Measurements from ENCODE around the gene POFUT1.

Gene POFUT1

GRCh38 chr20:32206760-32207625 lies 687 bp upstream of the POFUT1 start:
- DNase-seq (ENCODE audit: low read depth in 2 of 2) = no peak

DNA sequence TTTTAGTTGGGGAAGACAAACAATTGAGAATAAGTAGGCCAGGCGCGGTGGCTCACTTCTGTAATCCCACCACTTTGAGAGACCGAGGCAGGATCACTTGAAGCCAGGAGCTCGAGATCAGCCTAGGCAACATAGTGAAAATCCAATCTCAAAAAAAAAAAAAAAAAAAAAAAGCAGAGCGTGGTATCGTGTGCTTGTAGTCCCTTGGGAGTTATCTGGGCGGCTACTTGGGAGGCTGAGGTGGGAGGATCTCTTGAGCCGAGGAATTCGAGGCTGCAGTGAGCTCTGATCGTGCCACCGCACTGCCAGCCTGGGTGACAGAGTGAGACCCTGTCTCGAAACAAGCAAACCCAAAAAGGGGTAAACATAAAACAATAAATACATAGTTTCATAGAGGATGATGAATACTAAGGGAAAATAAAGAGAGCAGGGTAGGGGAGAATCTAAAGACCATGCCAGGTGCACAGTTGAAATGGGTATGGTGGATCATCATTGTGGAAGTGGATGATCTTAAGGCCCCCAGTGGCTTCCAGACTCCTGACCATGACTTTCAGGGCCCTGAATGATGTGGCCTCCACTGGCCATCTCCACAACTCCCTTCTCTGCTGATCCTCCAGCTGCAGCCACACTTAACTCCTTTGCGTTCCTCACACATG lies 947 bp downstream of the POFUT1 start:
- DNase-seq (ENCODE audit: low read depth in 2 of 2) = no peak

DNA sequence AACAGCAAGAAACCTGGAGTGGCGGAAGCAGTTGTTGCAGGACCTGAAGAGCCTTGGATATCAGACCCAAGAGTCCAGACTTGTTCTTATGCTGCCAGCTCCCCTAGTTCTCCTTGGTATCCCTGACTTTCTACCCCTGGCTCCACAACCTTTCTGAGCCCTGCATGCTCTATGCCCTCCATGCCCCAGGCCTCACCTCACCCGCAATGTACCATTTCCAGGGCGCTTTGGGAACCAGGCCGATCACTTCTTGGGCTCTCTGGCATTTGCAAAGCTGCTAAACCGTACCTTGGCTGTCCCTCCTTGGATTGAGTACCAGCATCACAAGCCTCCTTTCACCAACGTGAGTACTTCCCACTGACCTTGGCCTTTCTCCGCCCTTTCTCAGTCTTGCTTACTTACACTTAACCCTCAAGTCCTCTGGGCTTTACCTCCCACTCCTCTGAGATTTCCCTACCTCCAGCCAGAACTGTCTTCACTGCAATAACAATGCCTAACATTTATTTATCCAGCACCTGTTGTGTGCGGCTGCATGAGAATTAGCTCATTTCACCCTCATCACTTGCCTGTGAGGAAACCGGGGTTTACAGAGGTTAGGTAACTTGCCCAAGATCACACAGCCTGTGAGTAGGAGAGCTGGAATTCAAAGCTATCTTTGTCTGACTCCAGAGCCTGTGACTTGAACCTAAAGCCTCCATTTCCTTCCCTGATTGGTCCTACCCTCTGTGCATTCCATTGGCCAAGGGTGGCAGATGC lies 2.3 kb downstream of the POFUT1 start:
- DNase-seq (ENCODE audit: low read depth in 2 of 2) = no peak

DNA sequence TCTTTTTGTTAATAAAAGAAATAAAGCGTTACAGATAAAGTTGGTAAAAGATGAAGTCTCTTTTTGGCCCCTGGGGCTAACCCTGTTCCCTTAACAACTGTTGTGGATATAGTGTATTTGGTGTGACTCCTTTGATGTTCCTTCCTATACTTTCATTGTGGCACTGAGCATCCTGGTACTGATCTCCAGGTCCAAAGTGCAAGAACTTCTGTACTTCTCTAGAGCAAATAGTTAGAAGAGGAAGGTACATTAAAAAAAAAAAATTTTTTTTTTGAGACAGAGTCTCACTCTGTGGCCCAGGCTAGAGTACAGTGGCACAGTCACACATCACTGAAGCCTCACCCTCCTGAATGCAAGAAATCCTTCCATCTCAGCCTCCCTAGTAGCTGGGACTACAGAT lies 6.2 kb downstream of the POFUT1 start:
- no peak for DNase-seq (ENCODE audit: low read depth in 2 of 2)

DNA sequence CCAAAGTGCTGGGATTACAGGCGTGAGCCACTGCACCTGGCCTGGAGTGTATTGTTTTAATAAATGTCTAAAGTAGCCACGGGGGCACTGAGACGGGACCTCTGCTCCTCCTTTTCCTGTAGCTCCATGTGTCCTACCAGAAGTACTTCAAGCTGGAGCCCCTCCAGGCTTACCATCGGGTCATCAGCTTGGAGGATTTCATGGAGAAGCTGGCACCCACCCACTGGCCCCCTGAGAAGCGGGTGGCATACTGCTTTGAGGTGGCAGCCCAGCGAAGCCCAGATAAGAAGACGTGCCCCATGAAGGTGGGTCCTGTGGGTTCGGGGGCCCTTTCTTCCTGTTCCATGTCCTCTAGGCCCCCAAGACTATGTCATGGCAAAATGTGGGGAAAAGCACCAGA lies 7.5 kb downstream of the POFUT1 start:
- no peak for DNase-seq (ENCODE audit: low read depth in 2 of 2)

GRCh38 chr20:32215729-32216128 lies 8.0 kb downstream of the POFUT1 start:
- no peak for DNase-seq (ENCODE audit: low read depth in 2 of 2)

DNA sequence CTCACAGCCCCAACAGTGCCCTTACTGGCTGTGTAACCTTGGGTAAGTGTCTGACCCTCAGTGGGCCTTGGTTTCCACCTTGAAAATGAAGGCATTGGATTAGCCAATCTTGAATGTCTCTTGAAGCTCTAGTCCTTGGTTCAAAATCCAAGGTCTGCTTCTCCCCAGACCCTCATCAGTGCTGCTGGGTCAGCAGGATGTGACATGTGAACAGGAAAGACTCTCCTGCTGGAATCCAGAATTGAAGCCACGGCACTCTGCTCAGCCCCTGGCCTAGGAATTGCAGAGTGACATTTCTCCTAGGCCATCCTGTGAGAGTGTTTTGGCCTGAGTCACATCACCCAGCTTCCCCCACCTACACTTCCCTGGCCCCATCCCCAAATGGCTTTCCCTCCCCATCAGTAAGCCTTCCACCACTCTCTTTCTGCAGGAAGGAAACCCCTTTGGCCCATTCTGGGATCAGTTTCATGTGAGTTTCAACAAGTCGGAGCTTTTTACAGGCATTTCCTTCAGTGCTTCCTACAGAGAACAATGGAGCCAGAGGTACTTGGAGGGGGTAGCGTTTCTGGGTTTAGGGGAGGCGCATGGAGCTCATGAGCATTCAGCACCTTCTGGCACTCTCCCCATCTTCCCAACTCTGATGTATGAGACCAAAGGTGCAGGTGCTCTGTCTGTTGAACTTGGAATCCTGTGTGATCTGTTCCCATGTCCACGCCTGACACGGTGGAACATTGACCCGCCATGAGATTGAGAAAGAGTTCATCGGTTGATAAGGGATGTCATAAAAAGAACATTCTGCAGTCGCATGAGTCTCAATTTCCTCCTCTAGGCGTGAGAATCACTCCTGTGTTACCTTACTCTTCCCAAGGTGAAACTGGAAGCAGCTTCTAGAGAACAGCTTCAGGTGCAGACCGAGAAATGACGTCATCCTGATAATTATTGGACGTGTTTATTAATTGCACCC lies 8.8 kb downstream of the POFUT1 start:
- no peak for DNase-seq (ENCODE audit: low read depth in 2 of 2)

DNA sequence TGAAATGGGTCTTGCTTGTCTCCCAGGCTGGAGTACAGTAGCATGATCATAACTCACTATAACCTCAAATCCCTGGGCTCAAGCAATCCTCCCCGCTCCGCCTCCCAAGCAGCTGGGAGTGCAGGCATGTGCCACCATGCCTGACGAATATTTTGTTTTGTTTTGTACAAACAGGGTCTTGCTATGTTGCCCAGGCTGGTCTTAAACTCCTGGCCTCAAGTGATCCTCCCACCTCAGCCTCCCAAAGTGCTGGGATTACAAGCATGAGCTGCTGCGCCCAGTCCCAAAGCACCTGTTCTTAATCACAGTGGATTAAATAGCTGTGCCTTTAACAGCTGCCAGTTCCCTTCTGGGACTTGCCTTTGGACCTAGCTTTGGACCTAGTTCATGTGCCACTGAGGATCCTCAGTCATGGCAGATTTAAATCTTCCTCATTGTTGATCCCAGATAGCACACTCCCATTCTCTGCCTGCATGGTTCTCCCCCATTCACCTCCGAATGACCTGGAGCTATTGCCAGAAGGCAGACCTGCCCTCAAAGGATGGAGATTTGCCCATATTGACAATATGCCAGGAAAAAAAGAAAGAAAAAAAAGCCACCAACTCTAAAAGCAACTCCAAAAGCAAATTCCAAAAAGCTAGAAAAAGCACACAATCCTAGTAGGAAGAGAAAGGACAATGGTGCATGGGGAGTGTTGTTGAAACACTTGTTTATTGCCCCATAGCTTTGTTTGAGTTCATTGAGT lies 10.6 kb downstream of the POFUT1 start:
- DNase-seq (ENCODE audit: low read depth in 2 of 2) = no peak

GRCh38 chr20:32224463-32224862 lies 16.8 kb downstream of the POFUT1 start:
- no peak for DNase-seq (ENCODE audit: low read depth in 2 of 2)

- DNase-seq (ENCODE audit: low read depth in 2 of 2) = no peak
Observed at GRCh38 chr20:32226391-32226790, 18.7 kb downstream of the POFUT1 start.

DNA sequence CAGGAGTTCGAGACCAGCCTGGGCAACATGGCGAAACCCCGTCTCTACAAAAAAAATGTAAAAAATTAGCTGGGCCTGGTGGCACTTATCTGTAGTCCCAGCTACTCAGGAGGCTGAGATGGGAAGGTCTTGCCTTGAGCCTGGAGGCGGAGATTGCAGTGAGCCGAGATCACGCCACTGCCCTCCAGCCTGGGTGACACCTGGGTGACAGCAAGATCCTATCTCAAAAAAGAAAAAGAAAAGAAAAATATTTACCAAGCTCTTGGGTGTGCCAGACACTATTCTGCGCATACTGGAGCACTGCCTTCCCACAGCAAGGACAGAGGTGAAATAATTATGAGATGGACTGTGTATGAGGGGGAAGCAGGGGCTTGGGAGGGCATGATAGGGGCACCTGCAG lies 19.6 kb downstream of the POFUT1 start:
- no peak for DNase-seq (ENCODE audit: low read depth in 2 of 2)

DNA sequence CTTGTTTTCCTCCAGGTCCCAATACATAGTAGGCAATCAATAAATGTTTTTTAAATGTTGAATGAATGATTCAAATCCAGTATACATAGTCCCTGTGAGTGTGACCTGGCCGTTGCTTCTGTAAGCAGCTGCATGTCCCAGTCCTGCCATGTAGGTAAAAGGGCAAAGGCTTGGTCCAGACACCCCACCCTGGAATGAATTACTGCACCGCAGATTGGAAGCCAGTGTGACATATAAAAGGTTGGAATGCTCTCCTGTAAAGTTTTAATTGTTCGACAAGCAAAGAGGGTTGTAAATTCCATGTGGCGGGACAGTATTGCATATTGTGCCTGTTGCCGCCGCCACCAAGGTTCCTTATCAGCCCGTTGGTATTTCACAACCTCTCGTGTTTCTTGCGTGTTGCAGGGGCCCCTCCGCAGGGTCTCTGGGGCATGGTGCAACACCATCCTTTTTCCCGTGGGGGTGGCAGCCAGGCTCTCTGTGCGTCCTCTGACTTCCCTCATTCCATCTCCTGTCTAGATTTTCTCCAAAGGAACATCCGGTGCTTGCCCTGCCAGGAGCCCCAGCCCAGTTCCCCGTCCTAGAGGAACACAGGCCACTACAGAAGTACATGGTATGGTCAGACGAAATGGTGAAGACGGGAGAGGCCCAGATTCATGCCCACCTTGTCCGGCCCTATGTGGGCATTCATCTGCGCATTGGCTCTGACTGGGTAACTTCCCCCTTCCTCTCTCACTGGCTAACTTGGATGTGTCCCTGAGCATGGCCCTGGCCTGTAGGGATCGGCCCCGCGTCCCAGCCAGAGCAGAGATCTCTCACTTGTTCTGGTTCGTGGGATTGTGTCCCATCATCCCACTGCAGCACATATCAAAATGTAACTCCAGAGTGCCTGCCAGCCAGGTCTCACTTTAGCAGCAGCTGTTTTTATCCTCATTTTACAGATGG lies 20.3 kb downstream of the POFUT1 start:
- no peak for DNase-seq (ENCODE audit: low read depth in 2 of 2)

DNA sequence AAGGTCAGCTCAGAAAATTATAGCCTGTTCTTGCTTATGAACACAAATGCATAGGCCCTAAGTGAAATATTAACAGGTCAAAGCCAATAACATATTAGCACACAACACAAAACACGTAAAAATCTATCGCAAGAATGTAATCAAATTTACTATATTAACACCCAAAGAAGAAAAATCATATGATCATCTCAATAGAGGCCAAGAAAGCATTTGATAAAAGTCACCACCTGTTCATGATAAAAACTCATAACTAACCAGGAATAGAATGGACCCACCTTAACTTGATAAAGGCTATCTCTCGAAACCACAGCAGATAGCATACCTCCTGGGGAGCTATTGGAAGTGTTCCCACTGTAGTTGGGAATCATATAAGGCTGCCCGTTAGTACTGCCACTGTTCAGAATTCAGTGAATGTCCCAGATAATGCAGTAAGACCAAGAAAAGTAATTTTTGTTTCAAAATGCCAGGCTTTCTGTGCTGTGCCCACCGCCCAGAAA lies 21.6 kb downstream of the POFUT1 start:
- DNase-seq (ENCODE audit: low read depth in 2 of 2) = no peak

DNA sequence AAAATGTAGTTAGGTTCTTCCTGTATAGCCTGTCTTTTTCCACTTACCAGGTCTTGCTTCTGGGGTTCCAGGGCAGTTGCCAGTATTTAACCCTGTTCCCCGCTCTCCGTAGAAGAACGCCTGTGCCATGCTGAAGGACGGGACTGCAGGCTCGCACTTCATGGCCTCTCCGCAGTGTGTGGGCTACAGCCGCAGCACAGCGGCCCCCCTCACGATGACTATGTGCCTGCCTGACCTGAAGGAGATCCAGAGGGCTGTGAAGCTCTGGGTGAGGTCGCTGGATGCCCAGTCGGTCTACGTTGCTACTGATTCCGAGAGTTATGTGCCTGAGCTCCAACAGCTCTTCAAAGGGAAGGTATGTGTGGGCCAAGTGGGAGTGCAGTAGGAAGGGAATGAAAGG lies 23.0 kb downstream of the POFUT1 start:
- DNase-seq (ENCODE audit: low read depth in 2 of 2) = no peak

DNA sequence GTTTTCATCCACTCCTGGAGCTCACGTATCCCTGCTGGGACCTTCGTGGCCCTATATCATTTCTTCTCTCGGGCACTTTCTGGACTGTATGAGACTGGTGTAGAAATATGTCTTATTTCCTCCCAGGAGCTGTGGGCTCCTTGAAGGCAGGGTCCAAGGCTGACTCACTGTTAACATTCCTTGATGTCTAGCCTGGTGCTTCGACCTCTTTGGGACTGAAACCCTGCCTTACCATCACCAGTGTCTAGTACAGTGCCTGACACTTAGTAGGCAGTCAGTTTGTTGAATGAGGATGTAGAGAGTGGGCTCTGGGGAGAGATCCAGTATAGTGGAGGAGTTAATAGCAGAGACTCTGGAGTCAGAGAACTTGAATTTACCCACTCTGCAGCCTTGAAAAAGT lies 23.6 kb downstream of the POFUT1 start:
- DNase-seq (ENCODE audit: low read depth in 2 of 2) = no peak

DNA sequence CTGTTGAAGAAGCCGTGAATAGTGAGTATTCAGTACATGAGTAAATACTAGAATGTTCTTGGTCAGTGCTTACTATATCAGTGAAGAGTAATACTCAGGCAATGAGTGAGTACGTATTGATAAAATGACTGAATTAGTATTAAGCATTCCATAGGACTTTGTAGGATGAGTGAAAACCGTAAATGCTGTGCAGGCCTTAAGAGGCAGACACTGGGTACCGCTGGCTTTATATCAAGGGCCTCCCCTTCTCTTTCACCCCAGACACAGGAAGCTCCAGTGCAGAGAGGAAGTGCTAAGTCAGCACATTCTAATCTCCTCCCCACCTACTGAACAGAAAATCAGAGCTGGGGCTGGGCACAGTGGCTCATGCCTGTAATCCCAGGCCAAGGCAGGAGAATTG lies 24.2 kb downstream of the POFUT1 start:
- DNase-seq (ENCODE audit: low read depth in 2 of 2) = peak in 1 of 2 donors; percentile 39

DNA sequence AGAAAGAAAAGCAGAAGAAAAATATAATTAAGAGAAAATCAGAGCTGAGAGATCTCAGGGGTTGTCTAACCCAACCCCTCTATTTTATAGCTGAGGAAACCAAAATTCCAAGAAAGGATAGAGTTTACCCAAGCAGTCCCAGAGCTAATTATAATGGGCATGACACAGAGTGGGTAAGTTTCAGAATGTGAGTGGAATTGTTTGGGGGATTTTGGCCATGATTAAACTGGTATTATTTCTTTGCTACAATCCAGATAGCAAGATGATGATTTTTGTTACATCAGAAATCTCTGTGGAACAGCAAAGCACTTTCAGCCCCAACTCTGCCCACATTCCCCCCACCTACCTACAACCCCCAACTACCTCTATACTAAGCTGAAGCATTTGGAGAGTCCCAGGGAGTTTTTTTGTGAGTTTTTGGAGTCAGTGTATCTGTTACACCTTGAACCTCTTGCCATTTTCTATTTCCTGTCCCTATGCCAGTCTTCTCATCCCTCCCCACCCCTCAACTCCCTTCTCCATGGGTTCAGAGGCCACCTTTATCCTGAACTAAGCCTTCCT lies 24.7 kb downstream of the POFUT1 start:
- no peak for DNase-seq (ENCODE audit: low read depth in 2 of 2)

DNA sequence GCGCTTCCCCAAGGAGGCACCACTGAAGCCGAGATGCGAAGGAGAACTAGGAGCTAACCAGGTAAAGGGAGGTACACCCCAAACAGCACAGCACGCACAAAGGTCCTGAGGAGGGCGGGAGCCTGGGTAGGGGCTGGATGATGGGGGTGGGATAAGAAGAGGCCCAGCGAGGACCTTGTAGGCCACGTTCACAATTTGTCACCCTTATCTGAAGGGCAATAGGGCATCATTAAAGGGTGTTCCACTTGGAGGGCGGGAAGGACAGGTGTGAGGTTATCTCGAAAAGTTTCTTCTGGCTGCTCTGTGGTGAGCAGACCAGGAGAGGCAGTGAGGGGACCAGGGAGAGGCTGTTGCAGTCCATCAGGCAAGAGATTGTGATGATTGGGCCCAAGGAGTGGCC lies 25.6 kb downstream of the POFUT1 start:
- DNase-seq (ENCODE audit: low read depth in 2 of 2) = no peak

Data from stimulated activated CD8-positive, alpha-beta memory T cell treated with anti-CD3 and anti-CD28 coated beads, Interleukin-15, amount 100 ng/mL, for 48 hours (primary cell).